Measurements from ENCODE around the gene FAM83E.

GRCh38 chr19:48642862-48643261 is 28.0 kb upstream of the FAM83E start:
- TF ChIP-seq CTCF (IDR thresholded peaks at IDR 0.05): no peak
- TF ChIP-seq POLR2A (IDR thresholded peaks at IDR 0.05): no peak

All from testis (tissue), 2 donors.